ENCODE data around the gene ST3GAL2.

The ST3GAL2 gene, protein sequence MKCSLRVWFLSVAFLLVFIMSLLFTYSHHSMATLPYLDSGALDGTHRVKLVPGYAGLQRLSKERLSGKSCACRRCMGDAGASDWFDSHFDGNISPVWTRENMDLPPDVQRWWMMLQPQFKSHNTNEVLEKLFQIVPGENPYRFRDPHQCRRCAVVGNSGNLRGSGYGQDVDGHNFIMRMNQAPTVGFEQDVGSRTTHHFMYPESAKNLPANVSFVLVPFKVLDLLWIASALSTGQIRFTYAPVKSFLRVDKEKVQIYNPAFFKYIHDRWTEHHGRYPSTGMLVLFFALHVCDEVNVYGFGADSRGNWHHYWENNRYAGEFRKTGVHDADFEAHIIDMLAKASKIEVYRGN

DNA sequence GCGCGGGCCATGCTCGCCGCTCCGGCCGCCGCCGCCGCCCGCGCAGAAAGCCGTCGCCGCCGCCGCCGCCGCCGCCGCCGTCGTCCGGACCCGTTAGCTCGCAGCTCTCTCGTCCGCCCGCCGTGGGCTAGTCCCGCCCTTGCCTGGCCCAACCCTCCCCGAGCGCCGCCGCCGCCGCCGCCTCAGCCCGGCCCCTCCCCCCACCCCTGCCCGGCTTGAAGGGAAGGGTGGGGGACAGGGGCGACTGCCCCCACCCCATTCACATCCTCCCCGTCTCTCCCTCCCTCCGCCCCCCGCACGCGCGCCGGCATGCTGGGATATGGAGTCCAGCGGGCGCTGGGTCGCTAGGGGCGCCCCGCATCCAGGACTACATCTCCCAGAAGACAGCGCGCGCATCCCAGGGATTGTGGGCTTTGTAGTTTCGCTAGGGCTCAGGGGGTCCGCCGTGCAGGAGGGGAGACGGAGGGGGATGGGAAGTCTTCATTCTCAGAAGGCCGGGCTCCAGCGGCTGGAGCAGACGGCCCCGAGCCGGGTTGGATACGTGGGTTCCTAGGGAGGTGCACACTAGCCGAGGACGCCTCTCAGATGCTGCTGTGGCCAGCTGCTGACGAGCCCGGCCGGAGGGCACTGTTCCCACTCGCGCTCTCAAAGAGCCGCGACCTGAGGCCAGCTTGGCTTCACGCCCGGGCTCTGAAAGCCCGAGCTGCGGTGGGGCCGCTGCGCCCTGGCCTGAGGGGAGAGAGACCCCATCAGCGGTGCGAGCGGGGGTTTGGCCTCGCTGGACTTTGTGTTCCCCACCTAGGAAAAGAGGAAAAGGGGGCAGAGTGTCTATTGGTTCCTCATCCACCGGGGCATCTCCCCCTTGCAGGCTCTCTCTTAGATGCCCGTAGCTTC, at the start of gene ST3GAL2:
Gene ST3GAL2, minus strand, starts transcription at position 132 of the 894 bp plus-strand sequence. CDS start 40,570 bp downstream, outside the sequence.
- TF ChIP-seq GLIS3 (CRISPR knock-in tag; IDR thresholded peaks at IDR 0.05) (no peak), BACH2 (CRISPR knock-in tag; IDR thresholded peaks at IDR 0.05; ENCODE audit: borderline replicate concordance) (no peak), ZNF70 (CRISPR knock-in tag; IDR thresholded peaks at IDR 0.05) (0 out of 2 replicates have a peak, but pooled peaks have one; percentile 41), ARNTL (CRISPR knock-in tag; IDR thresholded peaks at IDR 0.05; ENCODE audit: borderline replicate concordance, low read depth) (0 out of 2 replicates have a peak, but pooled peaks have one; percentile 61), ZFP3 (CRISPR knock-in tag; IDR thresholded peaks at IDR 0.05) (peak; percentile 81; the same call in 1 of the 2 replicates), CSDC2 (CRISPR knock-in tag; IDR thresholded peaks at IDR 0.05) (peak; percentile 98), ZNF565 (CRISPR knock-in tag; conservative IDR thresholded peaks at IDR 0.05; ENCODE audit: low read depth) (peak; percentile 69; the same call in 1 of the 2 replicates), ISL1 (CRISPR knock-in tag; IDR thresholded peaks at IDR 0.05) (no peak), TCF4 (CRISPR knock-in tag; IDR thresholded peaks at IDR 0.05; ENCODE audit: borderline replicate concordance) (no peak), OSR1 (CRISPR knock-in tag; IDR thresholded peaks at IDR 0.05) (no peak), SNAI2 (CRISPR knock-in tag; IDR thresholded peaks at IDR 0.05) (peak; percentile 75; the same call in 1 of the 2 replicates), ZC3H10 (CRISPR knock-in tag; IDR thresholded peaks at IDR 0.05) (no peak), ZFP30 (CRISPR knock-in tag; IDR thresholded peaks at IDR 0.05) (peak; percentile 23; the same call in 1 of the 2 replicates), ZNF8 (CRISPR knock-in tag; IDR thresholded peaks at IDR 0.05) (no peak)
- TF ChIP-seq, protein P1, sequence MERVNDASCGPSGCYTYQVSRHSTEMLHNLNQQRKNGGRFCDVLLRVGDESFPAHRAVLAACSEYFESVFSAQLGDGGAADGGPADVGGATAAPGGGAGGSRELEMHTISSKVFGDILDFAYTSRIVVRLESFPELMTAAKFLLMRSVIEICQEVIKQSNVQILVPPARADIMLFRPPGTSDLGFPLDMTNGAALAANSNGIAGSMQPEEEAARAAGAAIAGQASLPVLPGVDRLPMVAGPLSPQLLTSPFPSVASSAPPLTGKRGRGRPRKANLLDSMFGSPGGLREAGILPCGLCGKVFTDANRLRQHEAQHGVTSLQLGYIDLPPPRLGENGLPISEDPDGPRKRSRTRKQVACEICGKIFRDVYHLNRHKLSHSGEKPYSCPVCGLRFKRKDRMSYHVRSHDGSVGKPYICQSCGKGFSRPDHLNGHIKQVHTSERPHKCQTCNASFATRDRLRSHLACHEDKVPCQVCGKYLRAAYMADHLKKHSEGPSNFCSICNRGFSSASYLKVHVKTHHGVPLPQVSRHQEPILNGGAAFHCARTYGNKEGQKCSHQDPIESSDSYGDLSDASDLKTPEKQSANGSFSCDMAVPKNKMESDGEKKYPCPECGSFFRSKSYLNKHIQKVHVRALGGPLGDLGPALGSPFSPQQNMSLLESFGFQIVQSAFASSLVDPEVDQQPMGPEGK (CRISPR knock-in tag; IDR thresholded peaks at IDR 0.05; ENCODE audit: borderline replicate concordance) = peak; percentile 98
- TF ChIP-seq, protein P2, sequence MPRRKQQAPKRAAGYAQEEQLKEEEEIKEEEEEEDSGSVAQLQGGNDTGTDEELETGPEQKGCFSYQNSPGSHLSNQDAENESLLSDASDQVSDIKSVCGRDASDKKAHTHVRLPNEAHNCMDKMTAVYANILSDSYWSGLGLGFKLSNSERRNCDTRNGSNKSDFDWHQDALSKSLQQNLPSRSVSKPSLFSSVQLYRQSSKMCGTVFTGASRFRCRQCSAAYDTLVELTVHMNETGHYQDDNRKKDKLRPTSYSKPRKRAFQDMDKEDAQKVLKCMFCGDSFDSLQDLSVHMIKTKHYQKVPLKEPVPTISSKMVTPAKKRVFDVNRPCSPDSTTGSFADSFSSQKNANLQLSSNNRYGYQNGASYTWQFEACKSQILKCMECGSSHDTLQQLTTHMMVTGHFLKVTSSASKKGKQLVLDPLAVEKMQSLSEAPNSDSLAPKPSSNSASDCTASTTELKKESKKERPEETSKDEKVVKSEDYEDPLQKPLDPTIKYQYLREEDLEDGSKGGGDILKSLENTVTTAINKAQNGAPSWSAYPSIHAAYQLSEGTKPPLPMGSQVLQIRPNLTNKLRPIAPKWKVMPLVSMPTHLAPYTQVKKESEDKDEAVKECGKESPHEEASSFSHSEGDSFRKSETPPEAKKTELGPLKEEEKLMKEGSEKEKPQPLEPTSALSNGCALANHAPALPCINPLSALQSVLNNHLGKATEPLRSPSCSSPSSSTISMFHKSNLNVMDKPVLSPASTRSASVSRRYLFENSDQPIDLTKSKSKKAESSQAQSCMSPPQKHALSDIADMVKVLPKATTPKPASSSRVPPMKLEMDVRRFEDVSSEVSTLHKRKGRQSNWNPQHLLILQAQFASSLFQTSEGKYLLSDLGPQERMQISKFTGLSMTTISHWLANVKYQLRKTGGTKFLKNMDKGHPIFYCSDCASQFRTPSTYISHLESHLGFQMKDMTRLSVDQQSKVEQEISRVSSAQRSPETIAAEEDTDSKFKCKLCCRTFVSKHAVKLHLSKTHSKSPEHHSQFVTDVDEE (CRISPR knock-in tag; IDR thresholded peaks at IDR 0.05) = peak; percentile 99
- TF ChIP-seq, protein P3, sequence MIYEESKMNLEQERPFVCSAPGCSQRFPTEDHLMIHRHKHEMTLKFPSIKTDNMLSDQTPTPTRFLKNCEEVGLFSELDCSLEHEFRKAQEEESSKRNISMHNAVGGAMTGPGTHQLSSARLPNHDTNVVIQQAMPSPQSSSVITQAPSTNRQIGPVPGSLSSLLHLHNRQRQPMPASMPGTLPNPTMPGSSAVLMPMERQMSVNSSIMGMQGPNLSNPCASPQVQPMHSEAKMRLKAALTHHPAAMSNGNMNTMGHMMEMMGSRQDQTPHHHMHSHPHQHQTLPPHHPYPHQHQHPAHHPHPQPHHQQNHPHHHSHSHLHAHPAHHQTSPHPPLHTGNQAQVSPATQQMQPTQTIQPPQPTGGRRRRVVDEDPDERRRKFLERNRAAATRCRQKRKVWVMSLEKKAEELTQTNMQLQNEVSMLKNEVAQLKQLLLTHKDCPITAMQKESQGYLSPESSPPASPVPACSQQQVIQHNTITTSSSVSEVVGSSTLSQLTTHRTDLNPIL (CRISPR knock-in tag; IDR thresholded peaks at IDR 0.05; ENCODE audit: low read depth) = no peak
- TF ChIP-seq, protein P4, sequence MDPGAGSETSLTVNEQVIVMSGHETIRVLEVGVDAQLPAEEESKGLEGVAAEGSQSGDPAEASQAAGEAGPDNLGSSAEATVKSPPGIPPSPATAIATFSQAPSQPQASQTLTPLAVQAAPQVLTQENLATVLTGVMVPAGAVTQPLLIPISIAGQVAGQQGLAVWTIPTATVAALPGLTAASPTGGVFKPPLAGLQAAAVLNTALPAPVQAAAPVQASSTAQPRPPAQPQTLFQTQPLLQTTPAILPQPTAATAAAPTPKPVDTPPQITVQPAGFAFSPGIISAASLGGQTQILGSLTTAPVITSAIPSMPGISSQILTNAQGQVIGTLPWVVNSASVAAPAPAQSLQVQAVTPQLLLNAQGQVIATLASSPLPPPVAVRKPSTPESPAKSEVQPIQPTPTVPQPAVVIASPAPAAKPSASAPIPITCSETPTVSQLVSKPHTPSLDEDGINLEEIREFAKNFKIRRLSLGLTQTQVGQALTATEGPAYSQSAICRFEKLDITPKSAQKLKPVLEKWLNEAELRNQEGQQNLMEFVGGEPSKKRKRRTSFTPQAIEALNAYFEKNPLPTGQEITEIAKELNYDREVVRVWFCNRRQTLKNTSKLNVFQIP (CRISPR knock-in tag; IDR thresholded peaks at IDR 0.05; ENCODE audit: borderline replicate concordance, low read depth) = no peak
- TF ChIP-seq, protein P5, sequence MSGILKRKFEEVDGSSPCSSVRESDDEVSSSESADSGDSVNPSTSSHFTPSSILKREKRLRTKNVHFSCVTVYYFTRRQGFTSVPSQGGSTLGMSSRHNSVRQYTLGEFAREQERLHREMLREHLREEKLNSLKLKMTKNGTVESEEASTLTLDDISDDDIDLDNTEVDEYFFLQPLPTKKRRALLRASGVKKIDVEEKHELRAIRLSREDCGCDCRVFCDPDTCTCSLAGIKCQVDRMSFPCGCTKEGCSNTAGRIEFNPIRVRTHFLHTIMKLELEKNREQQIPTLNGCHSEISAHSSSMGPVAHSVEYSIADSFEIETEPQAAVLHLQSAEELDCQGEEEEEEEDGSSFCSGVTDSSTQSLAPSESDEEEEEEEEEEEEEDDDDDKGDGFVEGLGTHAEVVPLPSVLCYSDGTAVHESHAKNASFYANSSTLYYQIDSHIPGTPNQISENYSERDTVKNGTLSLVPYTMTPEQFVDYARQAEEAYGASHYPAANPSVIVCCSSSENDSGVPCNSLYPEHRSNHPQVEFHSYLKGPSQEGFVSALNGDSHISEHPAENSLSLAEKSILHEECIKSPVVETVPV (CRISPR knock-in tag; IDR thresholded peaks at IDR 0.05) = no peak
- peak; percentile 87 for ATAC-seq

DNA sequence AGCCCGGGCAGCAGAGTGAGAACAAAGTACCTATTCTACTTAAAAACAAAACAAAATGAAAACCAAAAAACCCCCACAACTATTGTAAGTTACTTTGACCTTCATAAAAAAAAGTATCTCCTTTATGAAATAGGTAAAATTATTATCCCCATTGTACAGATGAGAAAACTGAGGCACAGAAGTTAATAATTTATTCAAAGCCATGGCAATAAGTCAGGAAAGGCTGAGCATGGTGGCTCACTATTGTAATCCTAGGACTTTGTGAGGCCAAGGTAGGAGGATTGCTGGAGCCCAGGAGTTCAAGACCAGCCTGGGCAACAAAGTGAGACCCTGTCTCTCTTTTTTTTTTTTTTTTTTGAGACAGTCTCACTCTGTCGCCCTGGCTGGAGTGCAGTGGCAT, 46.0 kb upstream of the ST3GAL2 start:
- no peak for ATAC-seq
- TF ChIP-seq ZNF8 (CRISPR knock-in tag; IDR thresholded peaks at IDR 0.05) = no peak
- TF ChIP-seq ZNF70 (CRISPR knock-in tag; IDR thresholded peaks at IDR 0.05) = no peak
- TF ChIP-seq ZFP3 (CRISPR knock-in tag; IDR thresholded peaks at IDR 0.05) = no peak
- no peak for TF ChIP-seq SNAI2 (CRISPR knock-in tag; IDR thresholded peaks at IDR 0.05)
- TF ChIP-seq ESRRG (CRISPR knock-in tag; IDR thresholded peaks at IDR 0.05) = no peak
- TF ChIP-seq, protein P2 (CRISPR knock-in tag; IDR thresholded peaks at IDR 0.05) = no peak
- TF ChIP-seq, protein P4 (CRISPR knock-in tag; IDR thresholded peaks at IDR 0.05; ENCODE audit: borderline replicate concordance, low read depth) = no peak
- no peak for TF ChIP-seq ZFP30 (CRISPR knock-in tag; IDR thresholded peaks at IDR 0.05)
- TF ChIP-seq RARB (CRISPR knock-in tag; IDR thresholded peaks at IDR 0.05) = no peak
- no peak for TF ChIP-seq BACH2 (CRISPR knock-in tag; IDR thresholded peaks at IDR 0.05; ENCODE audit: borderline replicate concordance)
- no peak for TF ChIP-seq GLIS3 (CRISPR knock-in tag; IDR thresholded peaks at IDR 0.05)
- TF ChIP-seq ISL1 (CRISPR knock-in tag; IDR thresholded peaks at IDR 0.05) = no peak

Data from SK-N-SH treated with all-trans-retinoic acid at 6 μM for 48 hours (cell line).